ENCODE measurements around the gene ITPR1. TPM values are rescaled to one million over a fixed set of nuclear protein-coding genes. Genes with fewer than 3 reads are reported as not detected.
A peak's percentile ranks its signal among the peaks of the same experiment; 100 is the strongest.

ITPR1 gene
- polyA plus RNA-seq, 6 donors from 2014 or later, result 54.8 to 110 (median 87.3) TPM

GRCh38 chr3:4533489-4534443 lies 40.6 kb downstream of the ITPR1 start:
- H3K27me3 Mint-ChIP-seq, result no peaks in the 10 kb centered on the region
- peak overlapping the region in 7 of 8 donors; percentile 29 to 78 (median 65) for H3K4me3 Mint-ChIP-seq
- no peak for ATAC-seq (ENCODE audit: low read depth in 2 of 2)
- DNase-seq, result no peak
- peaks cover 3 to 23% (median 7%) of the 10 kb centered on the region in 7 donors for H3K9me3 Mint-ChIP-seq
- peak overlapping the region; percentile 44 to 93 (median 86) for H3K27ac Mint-ChIP-seq
- peaks cover 31 to 32% of the 10 kb centered on the region in 2 donors for H3K36me3 Mint-ChIP-seq
- H3K4me1 Mint-ChIP-seq, result peaks cover 76 to 87% (median 83%) of the 10 kb centered on the region in 3 donors

- peaks cover 4 to 29% (median 12%) of the 10 kb centered on the region in 7 donors for H3K9me3 Mint-ChIP-seq
- peaks cover 33 to 37% of the 10 kb centered on the region in 2 donors for H3K36me3 Mint-ChIP-seq
- DNase-seq (no peak), ATAC-seq (ENCODE audit: low read depth in 2 of 2) (no peak)
- peaks cover 68 to 82% (median 74%) of the 10 kb centered on the region in 3 donors for H3K4me1 Mint-ChIP-seq
- peak overlapping the region in 3 of 6 donors; percentile 23 to 53 (median 44) for H3K27ac Mint-ChIP-seq
- no peaks in the 10 kb centered on the region for H3K27me3 Mint-ChIP-seq
- H3K4me3 Mint-ChIP-seq, result peak overlapping the region in 4 of 8 donors; percentile 10 to 56 (median 38)
These were observed 41.8 kb downstream of the ITPR1 start for GRCh38 chr3:4534906-4535305.

GRCh38 chr3:4536260-4536659 lies 43.1 kb downstream of the ITPR1 start:
- no peaks in the 10 kb centered on the region for H3K27me3 Mint-ChIP-seq
- H3K9me3 Mint-ChIP-seq, result peaks cover 4 to 29% (median 12%) of the 10 kb centered on the region in 7 donors
- no peak overlapping the region for H3K4me3 Mint-ChIP-seq
- H3K4me1 Mint-ChIP-seq, result peaks cover 56 to 76% (median 61%) of the 10 kb centered on the region in 3 donors
- H3K36me3 Mint-ChIP-seq, result peaks cover 26 to 37% of the 10 kb centered on the region in 2 donors
- peak overlapping the region in 2 of 6 donors; percentile 0 to 44 for H3K27ac Mint-ChIP-seq
- DNase-seq (no peak), ATAC-seq (ENCODE audit: low read depth in 2 of 2) (no peak)

- H3K36me3 Mint-ChIP-seq, result peaks cover 26 to 37% of the 10 kb centered on the region in 2 donors
- no peak overlapping the region for H3K4me3 Mint-ChIP-seq
- H3K4me1 Mint-ChIP-seq, result peaks cover 38 to 69% (median 55%) of the 10 kb centered on the region in 3 donors
- H3K27ac Mint-ChIP-seq, result peak overlapping the region in 1 of 6 donors; percentile 5
- ATAC-seq (ENCODE audit: low read depth in 2 of 2), result no peak
- H3K27me3 Mint-ChIP-seq, result no peaks in the 10 kb centered on the region
- DNase-seq, result no peak
- H3K9me3 Mint-ChIP-seq, result peaks cover 4 to 29% (median 13%) of the 10 kb centered on the region in 7 donors
These were observed 47.1 kb downstream of the ITPR1 start for GRCh38 chr3:4540267-4540666.

- DNase-seq (no peak), ATAC-seq (ENCODE audit: low read depth in 2 of 2) (no peak)
- Mint-ChIP-seq H3K36me3 (peaks cover 7 to 19% of the 10 kb centered on the region in 2 donors), H3K4me1 (peaks cover 31 to 73% (median 33%) of the 10 kb centered on the region in 3 donors), H3K27ac (peak overlapping the region; percentile 6 to 90 (median 71)), H3K9me3 (peaks cover 0 to 11% (median 9%) of the 10 kb centered on the region in 7 donors), H3K27me3 (no peaks in the 10 kb centered on the region), H3K4me3 (peak overlapping the region in 3 of 8 donors; percentile 13 to 75 (median 20))
These were observed 50.0 kb downstream of the ITPR1 start for GRCh38 chr3:4543110-4543509.

GRCh38 chr3:4546346-4547178 lies 53.4 kb downstream of the ITPR1 start:
- no peaks in the 10 kb centered on the region for H3K27me3 Mint-ChIP-seq
- peaks cover 0 to 7% of the 10 kb centered on the region in 2 donors for H3K36me3 Mint-ChIP-seq
- DNase-seq, result no peak
- ATAC-seq (ENCODE audit: low read depth in 2 of 2), result no peak
- peaks cover 0 to 1% (median 0%) of the 10 kb centered on the region in 7 donors for H3K9me3 Mint-ChIP-seq
- peaks cover 43 to 82% (median 52%) of the 10 kb centered on the region in 3 donors for H3K4me1 Mint-ChIP-seq
- H3K27ac Mint-ChIP-seq, result peak overlapping the region in 4 of 6 donors; percentile 61 to 84 (median 78)
- no peak overlapping the region for H3K4me3 Mint-ChIP-seq

GRCh38 chr3:4547799-4548198 lies 54.7 kb downstream of the ITPR1 start:
- Mint-ChIP-seq H3K36me3 (peaks cover 3 to 12% of the 10 kb centered on the region in 2 donors), H3K4me3 (no peak overlapping the region), H3K27ac (peak overlapping the region in 2 of 6 donors; percentile 32 to 80), H3K27me3 (no peaks in the 10 kb centered on the region), H3K9me3 (no peaks in the 10 kb centered on the region), H3K4me1 (peaks cover 47 to 82% (median 50%) of the 10 kb centered on the region in 3 donors)
- DNase-seq (no peak), ATAC-seq (ENCODE audit: low read depth in 2 of 2) (no peak)

- Mint-ChIP-seq H3K9me3 (no peaks in the 10 kb centered on the region), H3K4me1 (peaks cover 50 to 81% (median 52%) of the 10 kb centered on the region in 3 donors), H3K36me3 (peaks cover 8 to 12% of the 10 kb centered on the region in 2 donors), H3K4me3 (no peak overlapping the region), H3K27ac (peak overlapping the region in 3 of 6 donors; percentile 9 to 80 (median 54)), H3K27me3 (no peaks in the 10 kb centered on the region)
- no peak for DNase-seq
- no peak for ATAC-seq (ENCODE audit: low read depth in 2 of 2)
These were observed 55.2 kb downstream of the ITPR1 start for GRCh38 chr3:4548356-4548755.

GRCh38 chr3:4548780-4549179 lies 55.6 kb downstream of the ITPR1 start:
- Mint-ChIP-seq H3K27me3 (no peaks in the 10 kb centered on the region), H3K4me1 (peaks cover 46 to 77% (median 50%) of the 10 kb centered on the region in 3 donors), H3K9me3 (no peaks in the 10 kb centered on the region), H3K4me3 (no peak overlapping the region), H3K27ac (peak overlapping the region in 2 of 6 donors; percentile 9 to 54), H3K36me3 (peaks cover 8 to 12% of the 10 kb centered on the region in 2 donors)
- DNase-seq, result no peak
- no peak for ATAC-seq (ENCODE audit: low read depth in 2 of 2)

GRCh38 chr3:4549896-4550295 lies 56.7 kb downstream of the ITPR1 start:
- peaks cover 15 to 16% of the 10 kb centered on the region in 2 donors for H3K36me3 Mint-ChIP-seq
- H3K4me1 Mint-ChIP-seq, result peaks cover 44 to 80% (median 53%) of the 10 kb centered on the region in 3 donors
- H3K27ac Mint-ChIP-seq, result peak overlapping the region in 4 of 6 donors; percentile 20 to 46 (median 24)
- H3K4me3 Mint-ChIP-seq, result no peak overlapping the region
- ATAC-seq (ENCODE audit: low read depth in 2 of 2) (no peak), DNase-seq (no peak)
- peaks cover 0 to 8% (median 2%) of the 10 kb centered on the region in 7 donors for H3K9me3 Mint-ChIP-seq
- no peaks in the 10 kb centered on the region for H3K27me3 Mint-ChIP-seq

GRCh38 chr3:4551051-4551711 lies 58.0 kb downstream of the ITPR1 start:
- Mint-ChIP-seq H3K27ac (peak overlapping the region; percentile 22 to 88 (median 52)), H3K27me3 (no peaks in the 10 kb centered on the region), H3K36me3 (peaks cover 18 to 28% of the 10 kb centered on the region in 2 donors), H3K4me3 (peak overlapping the region in 2 of 8 donors; percentile 1 to 46), H3K9me3 (peaks cover 0 to 13% (median 3%) of the 10 kb centered on the region in 7 donors), H3K4me1 (peaks cover 48 to 76% (median 55%) of the 10 kb centered on the region in 3 donors)
- DNase-seq (no peak), ATAC-seq (ENCODE audit: low read depth in 2 of 2) (no peak)

GRCh38 chr3:4551794-4552442 lies 58.8 kb downstream of the ITPR1 start:
- peaks cover 49 to 70% (median 53%) of the 10 kb centered on the region in 3 donors for H3K4me1 Mint-ChIP-seq
- DNase-seq, result no peak
- peaks cover 25 to 32% of the 10 kb centered on the region in 2 donors for H3K36me3 Mint-ChIP-seq
- H3K27me3 Mint-ChIP-seq, result no peaks in the 10 kb centered on the region
- peaks cover under 1 to 21% (median 9%) of the 10 kb centered on the region in 7 donors for H3K9me3 Mint-ChIP-seq
- H3K27ac Mint-ChIP-seq, result peak overlapping the region in 2 of 6 donors; percentile 43 to 59
- ATAC-seq (ENCODE audit: low read depth in 2 of 2), result no peak
- H3K4me3 Mint-ChIP-seq, result no peak overlapping the region

All from naive B cell (primary cell).